Measurements from ENCODE around the gene NUDT3.

DNA sequence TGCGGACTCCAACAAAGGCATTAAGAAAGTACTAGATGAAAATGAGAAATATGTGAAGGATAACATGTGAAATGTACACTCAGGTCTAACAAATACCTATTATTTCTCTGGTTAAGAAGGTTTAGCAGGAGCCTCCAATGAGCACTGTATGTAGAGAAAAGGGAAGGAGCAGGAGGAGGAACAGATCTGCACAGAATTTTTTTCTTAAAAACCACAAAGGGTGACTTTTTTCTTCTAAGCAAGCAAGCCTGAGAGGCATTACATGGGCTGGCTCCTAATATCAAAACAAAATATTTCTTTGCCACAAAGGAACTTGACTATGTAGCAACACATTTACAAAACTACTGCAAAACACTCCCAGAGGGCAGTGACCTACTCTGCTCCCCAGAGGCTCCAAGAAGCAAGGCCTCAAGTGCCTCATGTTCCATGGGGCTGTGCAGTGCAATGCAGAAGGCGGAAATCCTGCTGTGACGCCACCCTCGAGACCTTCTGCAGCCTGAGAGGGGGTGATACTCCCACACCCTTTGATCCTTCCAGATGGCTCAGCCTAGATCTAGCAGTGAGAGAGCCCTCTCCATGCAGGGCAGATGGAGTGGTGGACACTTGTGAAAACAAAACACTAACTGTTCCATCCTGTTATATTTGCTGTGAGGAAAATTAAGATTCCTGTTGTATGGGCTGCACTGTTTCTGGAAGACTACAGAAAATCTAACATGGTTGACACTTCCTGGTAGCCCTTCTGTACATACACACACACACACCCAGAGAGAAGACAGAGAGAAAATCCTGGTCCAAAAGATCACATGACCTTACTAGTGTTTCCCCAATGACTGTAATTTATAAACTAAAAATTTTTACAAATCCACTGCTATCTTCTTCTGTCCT is 107.7 kb downstream of the NUDT3 start:
- TF ChIP-seq, protein P1, sequence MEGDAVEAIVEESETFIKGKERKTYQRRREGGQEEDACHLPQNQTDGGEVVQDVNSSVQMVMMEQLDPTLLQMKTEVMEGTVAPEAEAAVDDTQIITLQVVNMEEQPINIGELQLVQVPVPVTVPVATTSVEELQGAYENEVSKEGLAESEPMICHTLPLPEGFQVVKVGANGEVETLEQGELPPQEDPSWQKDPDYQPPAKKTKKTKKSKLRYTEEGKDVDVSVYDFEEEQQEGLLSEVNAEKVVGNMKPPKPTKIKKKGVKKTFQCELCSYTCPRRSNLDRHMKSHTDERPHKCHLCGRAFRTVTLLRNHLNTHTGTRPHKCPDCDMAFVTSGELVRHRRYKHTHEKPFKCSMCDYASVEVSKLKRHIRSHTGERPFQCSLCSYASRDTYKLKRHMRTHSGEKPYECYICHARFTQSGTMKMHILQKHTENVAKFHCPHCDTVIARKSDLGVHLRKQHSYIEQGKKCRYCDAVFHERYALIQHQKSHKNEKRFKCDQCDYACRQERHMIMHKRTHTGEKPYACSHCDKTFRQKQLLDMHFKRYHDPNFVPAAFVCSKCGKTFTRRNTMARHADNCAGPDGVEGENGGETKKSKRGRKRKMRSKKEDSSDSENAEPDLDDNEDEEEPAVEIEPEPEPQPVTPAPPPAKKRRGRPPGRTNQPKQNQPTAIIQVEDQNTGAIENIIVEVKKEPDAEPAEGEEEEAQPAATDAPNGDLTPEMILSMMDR (IDR thresholded peaks at IDR 0.05 in 4 of 5, conservative IDR thresholded peaks at IDR 0.05 in 1 of 5), result no peak
- TF ChIP-seq POLR2A (IDR thresholded peaks at IDR 0.05), result no peak

All from gastrocnemius medialis (tissue), 4 donors.